ENCODE data around the gene GRK5.
A peak's percentile ranks its signal among the peaks of the same experiment; 100 is the strongest.

The GRK5 gene

GRCh38 chr10:119415536-119416503 is 208.4 kb downstream of the GRK5 start:
- Histone ChIP-seq H3K27me3 (no peaks in the 10 kb centered on the region), H3K36me3 (no peaks in the 10 kb centered on the region), H3K4me3 (ENCODE audit: low read depth in 1 of 2, low read length in 1 of 2) (no peak overlapping the region), H3K27ac (peak overlapping the region; percentile 10), H3K9me3 (no peaks in the 10 kb centered on the region), H3K4me1 (ENCODE audit: control insufficient read depth in 1 of 2, insufficient read depth in 1 of 2, low read depth in 1 of 2, low read length in 1 of 2) (peaks cover 0 to 3% of the 10 kb centered on the region in 2 experiments)
- no peak for TF ChIP-seq CTCF (IDR thresholded peaks at IDR 0.05)

GRCh38 chr10:119416855-119417254 is 209.5 kb downstream of the GRK5 start:
- no peaks in the 10 kb centered on the region for H3K9me3 ChIP-seq
- H3K4me3 ChIP-seq (ENCODE audit: low read depth in 1 of 2, low read length in 1 of 2), result no peak overlapping the region
- H3K36me3 ChIP-seq, result no peaks in the 10 kb centered on the region
- TF ChIP-seq CTCF (IDR thresholded peaks at IDR 0.05), result peak; percentile 80
- H3K4me1 ChIP-seq (ENCODE audit: control insufficient read depth in 1 of 2, insufficient read depth in 1 of 2, low read depth in 1 of 2, low read length in 1 of 2), result peaks cover 0 to 3% of the 10 kb centered on the region in 2 experiments
- H3K27me3 ChIP-seq, result no peaks in the 10 kb centered on the region
- H3K27ac ChIP-seq, result no peak overlapping the region

- Histone ChIP-seq H3K4me3 (ENCODE audit: low read depth in 1 of 2, low read length in 1 of 2) (no peak overlapping the region), H3K4me1 (ENCODE audit: control insufficient read depth in 1 of 2, insufficient read depth in 1 of 2, low read depth in 1 of 2, low read length in 1 of 2) (peaks cover 0 to 3% of the 10 kb centered on the region in 2 experiments)
- TF ChIP-seq CTCF (IDR thresholded peaks at IDR 0.05), result no peak
Observed at GRCh38 chr10:119417852-119418251, 210.5 kb downstream of the GRK5 start.

GRCh38 chr10:119418362-119418761 is 211.0 kb downstream of the GRK5 start:
- H3K27me3 ChIP-seq, result no peaks in the 10 kb centered on the region
- no peak overlapping the region for H3K27ac ChIP-seq
- H3K4me1 ChIP-seq (ENCODE audit: control insufficient read depth in 1 of 2, insufficient read depth in 1 of 2, low read depth in 1 of 2, low read length in 1 of 2), result peaks cover 0 to 3% of the 10 kb centered on the region in 2 experiments
- H3K4me3 ChIP-seq (ENCODE audit: low read depth in 1 of 2, low read length in 1 of 2), result no peak overlapping the region
- peaks cover 4% of the 10 kb centered on the region for H3K36me3 ChIP-seq
- no peak for TF ChIP-seq CTCF (IDR thresholded peaks at IDR 0.05)
- H3K9me3 ChIP-seq, result no peaks in the 10 kb centered on the region

More at GRCh38 chr10:119417852-119418251, 210.5 kb downstream of the GRK5 start:
- Histone ChIP-seq H3K9me3 (no peaks in the 10 kb centered on the region), H3K27me3 (no peaks in the 10 kb centered on the region), H3K36me3 (no peaks in the 10 kb centered on the region), H3K27ac (no peak overlapping the region)

- Histone ChIP-seq H3K27me3 (no peaks in the 10 kb centered on the region), H3K4me3 (ENCODE audit: low read depth in 1 of 2, low read length in 1 of 2) (no peak overlapping the region), H3K36me3 (peaks cover 14% of the 10 kb centered on the region), H3K27ac (no peak overlapping the region), H3K9me3 (no peaks in the 10 kb centered on the region), H3K4me1 (ENCODE audit: control insufficient read depth in 1 of 2, insufficient read depth in 1 of 2, low read depth in 1 of 2, low read length in 1 of 2) (peaks cover 0 to 3% of the 10 kb centered on the region in 2 experiments)
- TF ChIP-seq CTCF (IDR thresholded peaks at IDR 0.05), result no peak
Observed at GRCh38 chr10:119419931-119420330, 212.6 kb downstream of the GRK5 start.

Data from neutrophil (primary cell).